Measurements from ENCODE around the gene PIBF1. TPM values are rescaled to one million over a fixed set of nuclear protein-coding genes. Genes with fewer than 3 reads are reported as not detected.
A peak's percentile ranks its signal among the peaks of the same experiment; 100 is the strongest.

The PIBF1 gene
- total and polyA plus RNA-seq, 11 donors = 7.6 to 24.1 (median 12.8) TPM

DNA sequence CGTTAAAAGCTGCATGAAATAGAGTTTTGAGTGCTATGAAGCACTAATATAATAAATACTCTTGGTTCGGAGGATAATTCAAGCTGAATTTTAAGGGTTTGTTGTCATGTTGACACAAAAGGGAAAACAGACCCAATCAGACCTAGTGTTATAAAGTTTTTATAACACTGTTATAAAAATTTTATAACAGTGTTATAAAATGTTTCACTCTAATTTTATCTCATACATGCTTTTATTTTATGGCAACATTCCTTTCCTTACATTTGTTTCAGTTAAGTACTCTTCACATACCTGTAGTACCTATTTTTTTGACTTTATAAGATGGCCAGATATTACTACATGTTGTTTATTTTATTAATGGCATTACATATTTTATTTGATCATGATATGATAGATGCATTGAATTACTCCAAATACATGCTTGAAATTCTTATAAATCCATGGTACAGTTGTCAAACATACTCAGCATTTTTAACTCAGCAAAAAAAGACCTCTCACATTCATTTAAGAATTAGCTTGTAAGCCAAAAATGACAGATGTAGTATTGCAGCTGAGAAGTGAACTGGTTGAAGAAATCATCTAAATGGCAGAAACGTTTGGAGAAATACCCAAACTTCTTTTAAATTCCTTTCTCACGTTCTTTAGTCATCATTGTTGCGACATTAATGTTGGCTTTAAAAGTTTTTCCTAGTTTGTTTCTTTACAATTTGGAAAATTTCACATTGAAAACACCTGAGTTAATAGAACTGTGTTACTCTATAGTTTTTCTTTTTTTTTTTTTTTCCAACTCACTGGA, 104.5 kb downstream of the PIBF1 start:
- intact Hi-C loops (cut with DNase I) = no loop called here
- WGBS, 4 donors = 82 to 87% (median 86%) methylated on average over 5 of the region's 5 CpGs
- Histone ChIP-seq H3K27me3 (no peaks in the 10 kb centered on the region), H3K27ac (no peak overlapping the region), H3K9me3 (peaks cover 0 to 8% (median 0%) of the 10 kb centered on the region in 12 donors), H3K4me1 (peaks cover 0 to 5% (median 0%) of the 10 kb centered on the region in 12 donors), H3K36me3 (no peaks in the 10 kb centered on the region), H3K4me3 (no peak overlapping the region)
- no peak for ATAC-seq
- DNase-seq = no peak
- TF ChIP-seq, protein P1, sequence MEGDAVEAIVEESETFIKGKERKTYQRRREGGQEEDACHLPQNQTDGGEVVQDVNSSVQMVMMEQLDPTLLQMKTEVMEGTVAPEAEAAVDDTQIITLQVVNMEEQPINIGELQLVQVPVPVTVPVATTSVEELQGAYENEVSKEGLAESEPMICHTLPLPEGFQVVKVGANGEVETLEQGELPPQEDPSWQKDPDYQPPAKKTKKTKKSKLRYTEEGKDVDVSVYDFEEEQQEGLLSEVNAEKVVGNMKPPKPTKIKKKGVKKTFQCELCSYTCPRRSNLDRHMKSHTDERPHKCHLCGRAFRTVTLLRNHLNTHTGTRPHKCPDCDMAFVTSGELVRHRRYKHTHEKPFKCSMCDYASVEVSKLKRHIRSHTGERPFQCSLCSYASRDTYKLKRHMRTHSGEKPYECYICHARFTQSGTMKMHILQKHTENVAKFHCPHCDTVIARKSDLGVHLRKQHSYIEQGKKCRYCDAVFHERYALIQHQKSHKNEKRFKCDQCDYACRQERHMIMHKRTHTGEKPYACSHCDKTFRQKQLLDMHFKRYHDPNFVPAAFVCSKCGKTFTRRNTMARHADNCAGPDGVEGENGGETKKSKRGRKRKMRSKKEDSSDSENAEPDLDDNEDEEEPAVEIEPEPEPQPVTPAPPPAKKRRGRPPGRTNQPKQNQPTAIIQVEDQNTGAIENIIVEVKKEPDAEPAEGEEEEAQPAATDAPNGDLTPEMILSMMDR (IDR thresholded peaks at IDR 0.05) = no peak
- TF ChIP-seq POLR2A (IDR thresholded peaks at IDR 0.05) = no peak

DNA sequence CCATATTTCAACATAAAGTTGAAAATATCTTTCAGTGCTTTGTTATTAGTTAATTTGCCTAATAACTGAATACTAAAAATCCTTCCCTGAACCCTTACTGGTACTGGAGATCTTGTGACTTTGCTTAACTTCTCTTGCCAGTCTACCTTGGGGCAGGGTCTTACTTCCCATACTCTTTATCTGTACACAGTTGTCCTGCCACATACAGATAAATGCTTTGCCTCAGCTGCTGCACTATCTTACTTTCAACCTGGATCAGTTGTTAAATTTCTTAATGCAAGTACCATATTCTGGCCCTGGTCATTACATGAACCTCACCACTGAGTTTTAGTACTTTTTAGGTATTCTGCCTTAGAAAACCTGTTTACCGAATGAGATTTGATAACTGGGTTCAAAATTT, 107.6 kb downstream of the PIBF1 start:
- Histone ChIP-seq H3K4me3 (no peak overlapping the region), H3K36me3 (peaks cover 0 to 10% (median 0%) of the 10 kb centered on the region in 9 donors), H3K4me1 (peaks cover 0 to 3% (median 0%) of the 10 kb centered on the region in 12 donors), H3K27me3 (no peaks in the 10 kb centered on the region), H3K27ac (no peak overlapping the region), H3K9me3 (no peaks in the 10 kb centered on the region)
- intact Hi-C loops (cut with DNase I) = no loop called here
- 97 to 99% (median 98%) methylated on average over 1 of the region's 1 CpG for WGBS, 4 donors
- no peak for DNase-seq
- TF ChIP-seq, protein P1 (IDR thresholded peaks at IDR 0.05) = no peak
- no peak for TF ChIP-seq POLR2A (IDR thresholded peaks at IDR 0.05)
- no peak for ATAC-seq

DNA sequence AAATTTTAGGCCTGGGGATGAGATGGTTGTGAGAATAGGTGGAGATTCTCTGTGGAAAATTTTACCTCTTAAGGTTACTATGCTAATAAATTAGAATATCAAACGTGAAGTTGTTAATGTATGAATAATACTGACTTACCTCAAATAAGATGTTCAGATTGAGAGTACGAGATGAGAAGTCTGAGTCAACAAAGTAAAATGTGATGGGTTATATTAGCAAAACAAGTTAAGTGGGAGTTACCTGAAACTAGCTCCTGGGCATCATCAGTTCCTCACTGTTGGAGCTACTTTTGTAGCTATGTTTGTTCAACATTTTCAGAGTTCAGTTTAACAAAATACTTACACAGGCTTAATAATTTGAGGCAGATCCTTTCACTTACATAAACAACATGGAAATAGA, 108.6 kb downstream of the PIBF1 start:
- Histone ChIP-seq H3K27ac (no peak overlapping the region), H3K4me3 (no peak overlapping the region), H3K36me3 (peaks cover 0 to 16% (median 2%) of the 10 kb centered on the region in 9 donors), H3K27me3 (no peaks in the 10 kb centered on the region), H3K4me1 (peaks cover 0 to 3% (median 0%) of the 10 kb centered on the region in 12 donors), H3K9me3 (no peaks in the 10 kb centered on the region)
- intact Hi-C loops (cut with DNase I) = no loop called here
- WGBS, 4 donors = 89 to 95% (median 92%) methylated on average over 2 of the region's 2 CpGs
- TF ChIP-seq POLR2A (IDR thresholded peaks at IDR 0.05) = no peak
- TF ChIP-seq, protein P1 (IDR thresholded peaks at IDR 0.05) = no peak
- ATAC-seq (no peak), DNase-seq (no peak)

DNA sequence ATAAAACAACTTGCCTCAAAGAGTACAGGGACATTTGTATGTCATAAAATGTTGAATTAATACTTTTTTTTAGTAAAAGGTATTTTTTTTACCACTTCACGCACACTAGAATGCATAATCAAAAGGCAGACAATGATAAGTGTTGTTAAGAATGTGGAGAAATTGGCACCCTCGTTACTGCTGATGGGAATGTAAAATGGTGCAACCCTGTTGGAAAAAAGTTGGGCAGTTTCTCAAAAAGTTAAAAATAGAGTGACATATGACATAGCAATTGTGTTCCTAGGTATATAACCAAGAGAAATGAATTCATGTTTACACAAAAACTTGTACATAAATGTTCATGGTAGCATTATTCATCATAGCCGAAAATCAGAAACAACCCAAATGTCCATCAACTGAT, 109.5 kb downstream of the PIBF1 start:
- H3K4me3 ChIP-seq = no peak overlapping the region
- TF ChIP-seq, protein P1 (IDR thresholded peaks at IDR 0.05) = no peak
- no peak for TF ChIP-seq POLR2A (IDR thresholded peaks at IDR 0.05)
- intact Hi-C loops (cut with DNase I) = no loop called here
- peaks cover 0 to 24% (median 8%) of the 10 kb centered on the region in 9 donors for H3K36me3 ChIP-seq
- H3K27ac ChIP-seq = no peak overlapping the region
- no peaks in the 10 kb centered on the region for H3K9me3 ChIP-seq
- no peak for DNase-seq
- peaks cover 0 to 3% (median 0%) of the 10 kb centered on the region in 12 donors for H3K4me1 ChIP-seq
- 69 to 71% (median 70%) methylated on average over 3 of the region's 3 CpGs for WGBS, 4 donors
- H3K27me3 ChIP-seq = no peaks in the 10 kb centered on the region
- ATAC-seq = peak in 1 of 4 donors; percentile 38

Measured in heart left ventricle (tissue), 16 donors.